ENCODE measurements around the gene BRME1.

BRME1 gene

DNA sequence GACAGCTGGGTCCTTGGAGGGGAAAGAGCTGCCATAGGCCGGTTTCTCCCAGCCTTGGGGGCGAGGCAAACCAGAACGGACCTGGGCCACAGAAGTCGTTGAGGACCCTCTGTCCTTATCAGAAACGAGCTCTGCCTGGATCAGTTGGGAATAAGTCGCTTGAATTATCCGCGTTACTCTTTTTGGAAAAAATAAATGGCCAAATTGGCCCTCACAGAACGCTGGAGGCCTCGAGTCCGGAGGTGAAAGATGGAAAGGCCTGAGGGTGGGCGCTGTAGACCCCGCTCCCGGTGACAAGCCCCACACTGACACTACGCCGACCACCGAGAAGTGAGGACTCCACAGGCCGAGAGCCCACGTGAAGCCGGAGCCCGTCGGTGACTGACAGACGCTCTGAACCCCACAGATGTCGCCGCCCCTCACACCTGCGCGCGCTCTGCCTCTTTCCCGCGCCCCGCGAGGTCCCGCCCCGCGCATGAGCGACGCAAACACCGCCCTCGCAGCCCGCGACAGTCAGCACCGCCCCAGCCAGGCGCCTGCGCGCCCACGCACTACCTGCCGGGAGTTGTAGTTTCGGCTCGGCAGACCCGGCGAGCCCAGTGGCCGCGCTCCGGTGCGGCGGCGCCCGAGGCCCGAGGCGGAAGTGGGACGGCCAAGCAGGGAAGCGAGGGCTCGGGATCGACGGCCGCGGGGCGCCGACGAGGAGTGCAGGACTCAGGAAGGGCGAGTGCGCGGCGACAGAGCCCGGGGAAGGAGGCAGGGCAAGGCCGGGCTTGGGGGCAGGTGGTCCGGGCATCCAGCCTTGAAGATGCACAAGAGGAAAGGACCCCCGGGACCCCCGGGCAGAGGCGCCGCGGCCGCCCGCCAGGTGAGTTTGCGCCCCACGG, at the start of gene BRME1, which contains the start of gene CC2D1A:
BRME1 (minus strand) TSS at position 484 of the 887 bp plus-strand sequence. CDS start 1,225 bp downstream, outside the sequence.
CC2D1A (plus strand) TSS at position 568 of the 887 bp plus-strand sequence; CDS start at position 809, 241 bp downstream.
- peak; percentile 90 for DNase-seq (ENCODE audit: low spot score)

GRCh38 chr19:13954185-13954584, 48.3 kb upstream of the BRME1 start:
- no peak for DNase-seq (ENCODE audit: low spot score)

DNA sequence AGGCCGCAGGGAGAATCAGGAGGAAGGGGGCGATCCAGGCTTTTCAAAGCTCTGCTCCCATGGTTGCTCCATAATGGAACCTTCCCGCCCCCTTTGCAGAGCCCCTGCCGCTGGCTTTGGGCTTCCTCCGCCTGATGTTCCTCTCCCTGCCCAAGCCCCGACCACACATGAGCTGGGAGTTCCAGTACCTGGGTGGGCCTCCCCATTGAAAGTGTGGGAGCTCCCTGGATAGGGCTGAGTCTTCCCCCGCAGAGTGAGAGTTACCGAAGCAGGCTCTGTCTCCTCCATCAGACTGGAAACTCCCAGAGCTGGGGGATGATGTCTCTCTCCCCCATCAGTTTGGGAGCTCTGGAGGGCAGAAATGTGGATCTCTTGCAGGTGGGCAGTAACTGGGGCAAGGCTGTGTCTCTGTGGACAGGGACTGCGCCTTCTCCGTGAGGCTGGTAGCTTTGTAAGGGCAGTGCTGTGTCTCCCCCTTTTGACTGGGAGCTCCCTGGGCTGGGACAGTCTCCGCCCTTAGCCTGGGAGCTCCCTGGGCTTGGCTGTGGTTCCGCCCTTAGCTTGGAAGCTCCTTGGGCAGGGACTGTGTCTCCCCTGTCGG, 47.1 kb upstream of the BRME1 start:
- peak; percentile 53 for DNase-seq (ENCODE audit: low spot score)

- peak; percentile 100 for DNase-seq (ENCODE audit: low spot score)
These were observed 46.4 kb upstream of the BRME1 start, which contains the start of gene DCAF15 for GRCh38 chr19:13952154-13952930. Gene DCAF15, plus strand, starts transcription at chr19:13952509. Its CDS starts 4 bp downstream, at chr19:13952513.

- no peak for DNase-seq (ENCODE audit: low spot score)
These were observed 45.9 kb upstream of the BRME1 start for GRCh38 chr19:13951799-13952153.

DNA sequence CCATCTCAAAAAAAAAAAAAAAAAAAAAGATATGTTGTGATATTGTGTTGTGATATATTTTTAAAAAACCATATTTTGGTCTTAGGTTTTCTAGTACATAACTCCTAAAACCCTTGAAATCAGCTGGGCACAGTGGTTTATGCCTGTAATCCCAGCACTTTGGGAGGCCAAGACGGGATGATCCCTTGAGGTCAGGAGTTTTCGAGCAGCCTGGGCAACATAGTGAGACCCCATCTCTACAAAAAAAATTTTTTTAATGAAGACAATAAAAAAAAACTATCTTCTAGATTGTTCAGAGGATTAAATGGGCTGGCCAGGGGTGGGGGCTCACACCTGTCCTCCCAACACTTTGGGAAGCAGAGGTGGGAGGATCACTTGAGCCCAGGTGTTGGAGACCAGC, 45.1 kb upstream of the BRME1 start:
- DNase-seq (ENCODE audit: low spot score): no peak

DNA sequence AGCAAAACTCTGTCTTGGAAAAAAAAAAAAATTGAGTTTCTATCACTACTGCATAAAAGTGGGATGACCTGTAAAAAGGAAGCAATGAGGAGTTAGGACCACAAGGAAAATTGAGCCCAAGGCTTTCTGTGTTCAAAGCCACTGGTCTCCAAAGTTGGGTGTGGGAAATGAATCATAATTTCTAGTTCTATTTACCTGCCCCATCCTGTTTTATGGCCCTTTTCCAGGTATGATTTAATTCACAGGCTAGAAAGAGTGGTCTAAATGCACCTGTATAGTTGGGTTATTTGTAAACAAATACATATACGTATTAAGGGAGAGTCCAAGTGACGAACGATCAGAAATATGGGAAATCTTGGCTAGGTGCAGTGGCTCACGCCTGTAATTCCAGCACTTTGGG, 40.5 kb upstream of the BRME1 start:
- no peak for DNase-seq (ENCODE audit: low spot score)

DNA sequence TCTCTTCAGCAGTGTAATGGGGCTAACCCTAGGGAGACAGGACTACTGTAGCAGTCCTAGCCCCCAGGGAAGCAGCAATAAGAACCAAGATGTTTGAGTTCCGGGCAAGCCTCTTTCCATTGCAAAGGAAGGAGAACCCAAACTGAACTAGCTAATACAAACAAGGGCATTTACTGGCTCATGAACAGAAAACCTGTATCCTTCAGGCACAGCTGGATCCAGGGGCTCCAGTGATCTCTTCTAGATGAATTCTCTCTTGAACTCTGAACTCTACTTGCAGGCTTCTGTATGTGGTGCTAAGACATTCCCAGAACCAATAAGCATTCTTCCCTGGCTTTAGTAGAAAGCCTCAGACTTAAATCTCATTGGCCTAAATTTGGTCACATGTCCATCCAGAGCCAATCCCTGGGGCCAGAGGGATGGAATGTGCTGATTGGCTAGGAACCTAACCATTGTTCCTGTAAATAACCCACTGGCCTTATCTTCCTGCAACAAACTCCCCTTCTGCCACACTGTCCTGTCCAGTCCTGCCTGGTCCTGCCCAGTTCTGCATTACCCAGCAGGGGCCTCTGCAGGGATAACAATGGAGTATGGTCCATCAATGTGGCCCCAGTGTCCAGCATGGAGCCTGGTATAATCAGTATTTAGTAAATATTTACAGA, 36.2 kb upstream of the BRME1 start:
- no peak for DNase-seq (ENCODE audit: low spot score)

DNA sequence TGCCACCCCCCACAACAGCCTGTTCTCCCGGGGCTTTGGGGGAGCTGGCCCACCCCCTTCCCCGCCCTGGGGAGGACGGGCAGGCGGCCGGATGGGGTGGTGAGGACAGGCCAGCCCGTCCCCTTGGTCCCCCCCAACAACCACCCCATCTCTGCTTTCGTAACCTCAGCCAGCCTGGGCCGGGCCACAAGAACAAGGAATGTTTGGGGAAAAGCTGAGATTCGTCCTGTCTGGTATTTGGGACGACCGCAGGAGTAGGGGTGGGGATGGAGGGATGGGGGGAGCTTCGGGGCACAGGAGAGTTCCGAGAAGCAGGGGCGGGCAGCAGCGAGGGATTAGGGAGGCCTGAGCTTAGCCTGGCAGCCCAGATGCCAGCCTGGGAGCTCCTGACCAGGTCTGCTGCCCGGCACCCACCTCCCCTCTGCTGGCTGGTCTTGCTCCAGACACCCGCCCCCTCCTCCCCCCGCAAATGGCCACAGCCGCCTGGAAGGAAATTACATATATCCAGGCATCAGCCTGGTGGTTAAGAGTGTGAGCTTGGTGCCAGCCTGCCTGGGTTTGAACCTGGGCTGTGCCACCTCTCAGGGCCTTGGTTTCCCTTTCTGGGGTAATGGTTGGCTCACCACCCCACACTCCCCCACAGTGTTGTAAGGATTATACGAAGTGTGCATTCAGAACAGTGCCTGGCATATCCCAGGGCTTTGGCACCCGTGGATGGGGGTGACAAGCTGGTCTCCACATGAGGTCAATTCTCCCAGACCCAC, 32.6 kb upstream of the BRME1 start, which contains the start of gene PODNL1:
PODNL1 (minus strand) TSS at position 117 of the 764 bp plus-strand sequence. CDS start 236 bp downstream, outside the sequence.
- no peak for DNase-seq (ENCODE audit: low spot score)

DNA sequence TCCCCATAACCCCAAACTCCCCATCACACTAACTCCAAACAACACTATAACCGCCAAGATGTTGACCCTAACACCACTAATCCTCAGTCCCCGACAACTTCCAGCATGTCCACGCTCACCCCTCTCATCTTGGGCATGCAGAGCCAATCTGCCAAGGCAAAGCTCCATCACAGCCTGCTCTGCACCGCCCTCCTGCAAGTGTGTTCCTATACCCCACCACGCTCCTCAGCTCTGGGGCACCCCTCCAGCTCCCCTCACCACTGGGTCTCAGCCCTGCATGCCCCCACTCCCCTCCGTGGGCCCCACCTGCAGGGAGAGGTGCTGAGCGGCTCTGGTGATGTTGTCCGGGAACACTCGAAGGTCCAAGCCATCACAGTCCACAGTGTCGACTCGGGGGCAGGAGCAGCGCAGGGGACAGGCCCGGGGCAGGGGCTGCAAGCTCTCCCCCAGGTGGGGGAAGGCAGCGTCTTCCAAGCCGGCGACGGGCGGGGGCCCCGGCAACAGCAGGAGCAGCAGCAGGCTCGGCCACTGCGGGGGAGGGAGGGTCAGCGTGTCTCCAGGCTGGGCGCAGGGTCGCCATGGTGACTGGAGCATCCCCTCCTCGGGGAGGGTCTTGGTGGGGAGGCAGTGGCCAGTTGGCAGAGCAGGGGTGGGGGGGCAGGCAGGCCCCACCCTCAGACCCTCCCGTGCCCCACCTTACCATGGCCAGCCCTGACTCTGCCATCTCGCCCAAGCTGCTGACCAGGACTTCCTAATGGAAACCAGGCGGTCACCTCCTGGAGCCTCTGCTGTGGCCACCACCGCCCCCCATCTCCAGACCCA, 31.8 kb upstream of the BRME1 start:
- DNase-seq (ENCODE audit: low spot score): no peak

DNA sequence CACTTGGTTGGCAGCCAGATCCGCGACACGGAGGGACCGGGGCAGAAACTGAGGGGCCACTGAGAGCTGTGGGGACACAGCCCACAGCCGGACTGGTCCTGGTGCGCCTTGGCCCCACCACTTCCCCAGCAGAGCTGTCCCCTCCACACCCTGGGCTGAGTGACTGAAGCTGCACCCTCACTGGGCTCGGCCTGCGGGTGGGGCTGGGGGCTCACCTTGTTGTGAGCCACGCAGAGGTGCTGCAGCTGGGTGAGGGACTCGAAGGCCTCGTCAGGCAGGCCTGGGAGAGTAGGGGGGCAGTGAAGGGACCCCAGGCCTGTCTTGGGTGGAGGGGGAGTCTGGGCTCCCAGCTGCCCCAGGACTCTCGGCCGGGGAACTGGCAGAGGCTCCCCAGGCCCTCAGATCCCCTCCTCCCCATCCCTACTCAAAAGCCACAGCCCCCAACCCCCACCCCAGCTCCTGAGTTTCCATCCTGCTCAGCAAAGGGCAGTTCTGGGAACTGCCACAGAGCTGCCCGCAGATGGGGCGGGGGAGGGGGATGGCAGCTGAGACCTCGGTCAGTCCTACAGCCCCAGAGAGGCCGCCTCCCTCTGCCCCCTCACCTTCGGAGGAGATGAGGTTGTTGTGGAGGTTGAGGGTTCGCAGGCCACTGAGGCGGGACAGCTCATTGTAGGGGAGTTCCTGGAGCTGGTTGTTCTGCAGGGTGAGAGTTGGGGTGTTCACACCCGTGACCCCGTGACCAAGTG, 30.0 kb upstream of the BRME1 start:
- DNase-seq (ENCODE audit: low spot score): no peak

DNA sequence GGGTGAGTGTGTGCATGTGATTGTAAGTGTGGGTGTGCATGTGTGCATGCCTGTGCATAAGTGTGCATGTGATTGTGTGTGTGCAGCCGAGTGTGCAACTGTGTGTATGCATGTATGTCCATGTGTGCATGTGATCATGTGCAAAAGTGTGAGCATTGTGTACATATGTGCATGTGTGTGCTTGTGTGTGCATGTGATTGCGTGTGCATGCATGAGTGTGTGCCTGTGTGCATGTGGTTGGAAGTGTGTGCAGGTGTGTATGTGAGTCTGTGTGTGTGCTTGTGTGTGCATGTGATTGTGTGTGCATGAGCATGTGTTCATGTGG, 28.8 kb upstream of the BRME1 start:
- no peak for DNase-seq (ENCODE audit: low spot score)

- no peak for DNase-seq (ENCODE audit: low spot score)
These were observed 27.0 kb upstream of the BRME1 start for GRCh38 chr19:13932911-13933393.

GRCh38 chr19:13932149-13932637, 26.3 kb upstream of the BRME1 start:
- DNase-seq (ENCODE audit: low spot score): no peak

- no peak for DNase-seq (ENCODE audit: low spot score)
These were observed 25.7 kb upstream of the BRME1 start for GRCh38 chr19:13931391-13932148.

DNA sequence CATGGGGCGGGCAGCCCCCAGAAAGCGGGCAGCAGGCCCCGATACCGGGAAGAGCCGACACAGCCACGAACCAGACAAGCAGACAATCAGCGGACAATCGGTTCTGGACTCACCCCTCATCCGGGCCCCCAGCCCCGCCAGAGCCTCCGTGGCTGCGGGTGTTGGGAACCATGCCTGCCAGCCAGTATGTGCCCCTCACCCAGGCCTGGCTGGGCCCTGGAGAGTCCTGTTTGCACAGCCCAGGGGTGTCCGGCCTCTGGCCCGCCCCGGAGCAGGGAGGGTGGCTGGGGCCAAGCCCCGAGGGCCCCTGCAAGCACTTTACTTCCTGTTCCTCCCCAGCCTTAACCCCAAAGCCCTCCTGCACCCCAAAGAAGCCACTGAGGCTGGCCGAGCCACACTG, 24.5 kb upstream of the BRME1 start:
- DNase-seq (ENCODE audit: low spot score): no peak

GRCh38 chr19:13929956-13930355, 24.0 kb upstream of the BRME1 start:
- no peak for DNase-seq (ENCODE audit: low spot score)

- no peak for DNase-seq (ENCODE audit: low spot score)
These were observed 23.4 kb upstream of the BRME1 start for GRCh38 chr19:13929340-13929739.
